Measurements from ENCODE around the gene CBR3.

DNA sequence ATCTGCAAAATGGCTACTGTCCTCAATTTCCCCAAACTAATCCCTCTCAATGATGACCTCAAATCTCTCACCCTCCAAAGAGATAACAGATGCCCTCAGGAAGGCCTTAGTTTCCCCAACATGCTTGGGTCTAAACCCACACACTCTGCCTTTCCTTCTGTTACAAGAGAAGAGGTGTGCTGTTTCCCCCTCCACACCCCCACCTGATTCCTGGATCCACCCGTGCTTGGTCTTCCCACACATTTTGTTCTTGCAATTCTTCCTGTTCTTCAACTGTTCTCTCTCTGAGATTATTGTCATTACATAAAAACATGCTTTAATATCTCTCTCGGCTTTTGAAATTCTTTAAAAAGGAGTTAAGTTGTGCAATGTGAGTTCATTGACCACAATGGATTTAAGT lies 5.7 kb upstream of the CBR3 start:
- TF ChIP-seq CTCF (IDR thresholded peaks at IDR 0.05) (no peak), EP300 (IDR thresholded peaks at IDR 0.05; ENCODE audit: low read depth) (no peak), POLR2A (IDR thresholded peaks at IDR 0.05) (no peak), POLR2AphosphoS5 (IDR thresholded peaks at IDR 0.05) (no peak)

Data from transverse colon (tissue), 4 donors.